ENCODE measurements around the gene MIPEP.

Gene MIPEP

GRCh38 chr13:23703246-23703860, 185.8 kb downstream of the MIPEP start:
- no peak for DNase-seq

GRCh38 chr13:23701636-23702035, 187.6 kb downstream of the MIPEP start:
- peak; percentile 91 for DNase-seq

- no peak for DNase-seq
Observed at GRCh38 chr13:23701186-23701585, 188.0 kb downstream of the MIPEP start.

GRCh38 chr13:23699271-23699670, 189.9 kb downstream of the MIPEP start:
- DNase-seq, result no peak

- DNase-seq, result no peak
Observed at GRCh38 chr13:23697772-23698313, 191.4 kb downstream of the MIPEP start.

DNA sequence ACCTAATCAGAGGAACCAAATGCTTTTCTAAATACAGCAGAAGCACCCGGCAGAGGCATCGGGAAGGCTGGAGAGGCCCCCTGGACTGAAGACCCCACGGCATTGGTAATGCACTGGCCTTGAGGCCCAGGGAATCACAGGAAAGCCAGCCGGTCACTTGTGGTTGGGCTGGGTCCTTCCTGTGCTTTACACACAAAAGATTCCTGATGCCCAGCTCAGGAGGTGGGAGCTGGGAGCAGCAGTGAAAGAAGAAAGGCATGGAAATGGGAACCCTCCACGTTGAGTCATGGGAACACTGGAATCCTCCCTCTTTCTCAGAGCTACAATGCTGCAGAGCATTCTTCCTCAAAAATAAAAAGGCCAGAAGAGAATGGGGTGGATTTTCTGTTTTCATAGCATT, 192.6 kb downstream of the MIPEP start:
- DNase-seq, result no peak

GRCh38 chr13:23695711-23696464, 193.3 kb downstream of the MIPEP start:
- DNase-seq, result no peak

GRCh38 chr13:23695196-23695595, 194.0 kb downstream of the MIPEP start:
- DNase-seq, result no peak

DNA sequence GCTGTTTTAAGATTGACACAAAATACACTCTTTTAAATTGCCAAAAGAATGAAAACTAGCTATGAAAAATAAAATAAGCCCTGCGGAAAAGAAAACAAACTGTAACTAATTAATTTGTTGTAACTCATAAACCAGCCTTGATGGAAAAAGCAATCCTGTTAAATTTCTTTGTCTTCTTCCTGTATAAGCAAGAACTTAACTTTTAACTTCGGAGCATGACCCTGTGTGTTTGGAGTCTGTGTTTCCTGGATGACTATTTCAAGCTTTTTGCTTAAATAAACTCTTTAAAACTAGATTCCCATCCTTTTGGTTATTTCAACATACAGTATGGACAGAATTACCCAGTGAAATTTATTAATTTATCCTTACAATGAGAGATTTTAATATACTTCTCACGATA, 196.4 kb downstream of the MIPEP start:
- no peak for DNase-seq

DNA sequence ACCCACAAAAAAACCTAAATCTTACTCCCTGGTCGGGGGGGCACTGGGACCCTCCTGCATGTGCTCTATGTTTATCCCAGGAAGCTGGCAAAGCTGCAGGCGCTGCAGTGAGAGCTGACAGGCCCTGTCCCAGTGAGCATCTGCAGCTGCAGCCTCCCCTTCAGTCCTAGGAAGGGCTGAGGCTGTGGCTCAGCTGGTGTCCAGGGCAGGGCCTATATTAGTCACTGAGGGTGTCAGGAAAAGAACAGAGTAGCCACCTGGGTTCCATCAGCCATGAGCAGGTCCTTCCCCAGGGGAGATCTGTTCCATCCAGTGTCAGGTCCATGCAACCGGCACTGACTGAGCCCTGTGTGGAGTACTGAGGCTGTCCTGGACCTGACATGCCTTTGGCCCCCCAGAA, 198.5 kb downstream of the MIPEP start:
- no peak for DNase-seq

- no peak for DNase-seq
Observed at GRCh38 chr13:23688336-23688735, 200.9 kb downstream of the MIPEP start.

DNA sequence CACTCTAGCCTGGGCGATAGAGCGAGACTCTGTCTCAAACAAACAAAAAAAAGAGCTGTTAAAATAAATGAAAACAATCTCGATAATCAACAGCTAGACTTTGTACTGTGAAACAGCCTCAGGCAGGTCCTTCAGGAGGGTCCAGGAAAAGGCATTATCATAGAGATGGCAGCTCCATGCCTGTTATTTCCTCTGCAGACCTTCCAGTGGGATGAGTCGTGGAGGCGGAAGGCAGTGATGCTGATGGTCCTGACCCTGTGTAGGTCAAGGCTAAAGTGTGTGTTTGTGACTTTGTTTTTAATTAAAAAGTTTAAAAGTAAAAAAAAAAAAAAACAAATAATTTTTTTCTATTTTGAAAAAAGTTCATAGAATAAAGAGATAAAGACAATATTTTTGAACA, 201.6 kb downstream of the MIPEP start:
- DNase-seq, result no peak

DNA sequence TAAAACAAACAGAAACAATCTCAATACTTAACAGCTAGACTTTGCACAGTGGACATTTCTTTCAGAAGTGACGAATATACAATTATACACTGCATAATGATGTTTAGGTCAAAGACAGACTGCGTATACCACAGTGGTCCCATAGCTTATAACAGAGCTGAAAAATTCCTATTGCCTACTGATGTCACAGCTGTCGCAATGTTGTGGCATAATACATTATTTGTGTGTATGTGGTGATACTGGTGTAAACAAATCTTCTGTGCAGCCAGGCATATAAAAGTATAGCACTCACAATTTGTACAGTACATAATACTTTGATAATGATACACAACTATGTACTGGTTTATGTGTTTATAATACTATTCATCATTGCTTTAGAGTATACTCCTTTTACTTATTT, 202.3 kb downstream of the MIPEP start:
- DNase-seq, result no peak

- DNase-seq, result no peak
Observed at GRCh38 chr13:23685416-23685815, 203.8 kb downstream of the MIPEP start.

GRCh38 chr13:23684647-23685046, 204.6 kb downstream of the MIPEP start:
- DNase-seq, result no peak

DNA sequence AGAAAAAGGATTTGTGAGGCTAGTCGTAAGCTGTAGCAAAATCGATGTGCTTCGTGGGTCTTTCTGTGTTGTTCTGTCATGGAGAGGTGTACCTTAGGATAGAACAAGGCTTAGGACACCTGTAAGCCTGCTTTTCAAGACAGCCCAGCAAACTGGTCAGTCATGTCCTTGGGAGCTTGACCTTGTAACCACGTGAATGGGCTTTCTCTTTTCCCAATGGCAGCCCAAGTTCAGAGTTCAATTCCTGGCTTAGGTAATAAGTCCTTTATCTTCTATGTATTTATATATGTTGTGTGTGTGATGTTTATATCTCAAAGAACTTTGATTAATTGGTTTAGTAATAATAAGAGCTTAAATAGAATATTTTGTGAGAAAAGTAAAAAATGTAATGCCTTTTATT, 206.1 kb downstream of the MIPEP start:
- no peak for DNase-seq

- peak; percentile 55 for DNase-seq
Observed at GRCh38 chr13:23680845-23681669, 208.1 kb downstream of the MIPEP start.

Measured in fibroblast of skin of right quadriceps (primary cell).